GM18507 (cell line): Measurements from ENCODE around the gene KIF13A.
"Not testable (repeated sequence)": the region's sequence is repeated elsewhere in the genome, so short reads cannot be mapped to it uniquely, and the experiment has no call there.

Experiments used
- DNase-seq: peaks from one replicate; pipeline ENCODE4 v3.0.0; 2011; ENCODE audit warnings: low read depth; ENCODE audit not compliant: insufficient read length; ENCODE audit errors: extremely low spot score
- FAIRE-seq: peaks from 2 replicates; lab custom pipeline; 2011; peaks lifted over from hg19 to GRCh38; lab: Jason Lieb, UNC

Gene KIF13A

GRCh38 chr6:17945111-17945510 is 42.3 kb downstream of the KIF13A start:
- DNase-seq: no peak

DNA sequence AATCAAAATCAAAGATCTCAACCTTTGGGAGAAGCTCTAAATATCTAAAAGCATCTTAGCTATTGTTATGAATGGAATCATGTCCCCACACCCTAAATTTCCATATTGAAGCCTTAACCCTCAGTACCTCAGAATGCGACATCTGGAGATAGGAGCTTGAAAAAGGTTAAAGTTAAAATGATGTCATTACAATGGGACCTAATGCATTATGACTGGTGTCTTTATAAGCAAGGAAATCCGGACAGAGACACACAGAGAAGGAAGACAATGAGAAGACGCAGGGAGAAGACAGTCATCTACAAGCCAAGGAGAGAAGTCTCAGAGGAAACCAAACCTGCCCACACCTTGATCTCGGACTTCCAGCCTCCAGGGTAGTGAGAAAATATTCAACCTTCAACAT is 46.1 kb downstream of the KIF13A start:
- FAIRE-seq (no peak), DNase-seq (no peak)

More at GRCh38 chr6:17945111-17945510, 42.3 kb downstream of the KIF13A start:
- FAIRE-seq: no peak

DNA sequence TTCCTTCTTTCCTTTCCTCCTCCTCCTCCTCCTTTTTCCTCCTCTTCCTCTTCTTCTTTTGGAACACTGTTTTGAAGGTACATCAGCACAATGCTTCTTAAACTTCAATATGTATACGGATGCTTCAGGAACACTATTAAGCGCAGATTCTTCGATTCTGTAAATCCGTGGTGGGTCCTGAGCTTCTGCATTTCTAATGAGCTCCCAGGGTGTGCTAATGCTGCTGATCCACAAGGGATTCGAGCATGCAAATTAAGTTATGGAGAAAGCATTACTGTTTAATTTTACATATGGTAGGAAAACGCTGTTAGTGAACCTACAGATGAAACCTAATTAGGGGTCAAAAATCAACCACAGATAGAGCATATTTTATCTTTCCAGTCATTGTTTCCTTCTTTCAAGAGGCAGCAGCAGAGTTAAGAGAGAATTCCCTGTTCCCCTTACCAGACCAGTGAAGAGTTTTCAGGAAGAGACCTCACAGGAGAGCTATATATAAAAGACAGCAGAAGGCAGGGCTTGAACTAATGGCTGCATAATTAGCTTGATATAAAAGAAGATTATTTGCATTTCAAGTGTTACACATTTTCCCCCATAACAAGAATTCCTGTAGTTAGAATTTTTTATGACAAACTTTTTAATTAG is 47.2 kb downstream of the KIF13A start:
- DNase-seq (no peak), FAIRE-seq (no peak)

DNA sequence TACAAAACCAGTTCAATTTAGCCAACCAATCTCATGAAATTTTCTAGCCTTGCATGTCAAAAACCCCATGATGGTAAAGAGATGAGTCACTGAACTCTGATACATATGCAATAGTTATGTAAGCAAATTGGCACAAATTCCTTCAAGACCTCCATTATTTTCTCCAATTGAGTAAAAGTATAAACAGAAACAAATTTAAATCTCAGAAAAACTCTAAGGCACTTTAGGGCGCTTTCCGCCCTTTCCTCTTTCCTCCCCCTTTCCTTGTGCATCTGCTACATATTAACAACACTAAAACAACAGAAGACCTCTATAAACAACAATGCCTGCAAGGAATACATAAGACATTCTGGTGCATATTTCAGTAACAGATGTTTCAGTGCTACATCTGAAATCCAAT is 48.5 kb downstream of the KIF13A start:
- FAIRE-seq (no peak), DNase-seq (no peak)

DNA sequence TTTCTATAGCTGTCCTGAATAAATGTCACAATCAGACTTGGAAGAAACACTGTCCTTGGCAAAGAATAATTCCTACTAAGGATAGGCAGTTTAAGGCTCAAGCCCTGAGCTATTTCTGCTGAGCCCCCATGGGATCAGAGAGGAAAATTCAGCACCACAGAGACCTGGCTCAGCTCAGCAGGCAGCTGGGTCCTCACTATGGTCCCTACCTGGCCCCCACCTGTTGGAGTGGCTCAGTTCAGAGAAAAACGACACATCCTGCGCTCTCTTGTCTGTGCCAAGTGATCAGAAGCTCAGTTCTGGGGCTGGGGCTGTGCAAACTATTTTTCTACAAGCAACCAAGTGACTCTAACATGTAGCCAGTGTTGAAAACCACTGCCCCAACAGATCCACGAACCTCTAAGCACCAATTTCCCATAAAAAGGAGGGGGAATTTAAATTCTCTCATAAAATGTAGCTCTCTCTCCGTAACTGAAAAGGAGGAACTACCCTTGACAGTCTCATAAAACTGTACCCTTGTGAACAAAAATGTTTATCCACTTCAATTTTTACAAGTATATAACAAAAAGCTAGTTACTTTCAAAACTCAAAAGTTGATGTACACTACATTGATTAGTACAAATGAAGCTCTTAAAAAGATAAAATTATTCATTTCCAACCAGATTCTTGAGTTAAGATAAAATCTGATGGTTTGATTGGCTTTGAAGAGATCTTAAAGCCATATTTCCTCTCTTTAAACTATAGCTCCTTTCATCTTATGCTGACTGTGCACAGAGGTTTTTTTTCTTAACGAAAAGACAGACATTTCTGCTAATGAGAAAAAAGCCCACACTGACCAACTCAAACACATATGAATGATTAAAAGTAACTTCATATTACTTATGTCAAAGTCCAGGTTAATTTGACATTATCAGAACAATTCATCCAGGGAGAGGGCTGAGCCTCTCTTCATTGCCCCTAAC is 52.0 kb downstream of the KIF13A start:
- no peak for FAIRE-seq
- DNase-seq: no peak

GRCh38 chr6:17933716-17934115 is 53.7 kb downstream of the KIF13A start:
- FAIRE-seq (no peak), DNase-seq (no peak)

DNA sequence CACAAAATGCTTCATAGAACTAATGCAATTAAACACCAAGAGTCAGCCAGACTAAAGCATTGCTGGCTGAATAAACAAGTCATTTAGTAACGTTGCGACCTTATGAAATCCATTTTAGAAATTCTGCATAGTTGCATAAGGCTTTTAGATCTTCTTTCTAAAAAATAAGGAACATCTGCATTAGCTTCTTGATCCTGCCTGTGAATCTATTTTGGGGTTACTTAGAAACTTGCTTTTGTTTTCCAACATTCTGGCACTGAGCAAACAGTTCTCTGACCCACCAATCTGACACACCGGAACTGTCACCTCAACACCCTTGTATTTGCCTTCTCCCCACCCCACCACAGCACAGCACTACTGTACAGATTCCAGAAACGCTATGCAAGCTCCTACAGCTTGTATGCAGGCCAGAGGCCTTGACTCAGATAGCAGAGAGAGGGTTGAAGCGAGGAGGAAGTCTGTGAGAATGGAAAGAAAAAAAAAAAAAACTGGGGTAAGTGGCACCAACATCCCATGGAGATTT is 55.0 kb downstream of the KIF13A start:
- FAIRE-seq (no peak), DNase-seq (no peak)

DNA sequence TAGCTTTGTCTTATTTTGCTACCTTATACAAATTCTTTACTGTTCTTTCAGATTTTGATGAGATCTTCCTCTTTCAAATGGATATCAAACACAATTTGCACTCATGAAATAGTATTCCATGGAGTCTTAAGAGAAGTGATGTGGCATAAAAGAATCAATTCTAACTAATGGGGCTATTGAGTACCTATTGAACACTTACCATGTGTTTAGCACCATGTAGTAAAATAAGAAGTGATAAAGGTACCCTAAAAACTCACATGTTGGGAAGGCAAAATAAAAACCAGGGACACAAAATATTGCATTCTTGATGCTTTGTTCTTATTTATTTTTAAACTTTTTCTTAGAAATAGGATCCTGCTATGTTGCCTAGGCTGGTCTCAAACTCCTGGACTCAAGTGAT is 56.2 kb downstream of the KIF13A start:
- no peak for DNase-seq
- no peak for FAIRE-seq

GRCh38 chr6:17930321-17930993 is 57.0 kb downstream of the KIF13A start:
- FAIRE-seq: no peak
- no peak for DNase-seq

GRCh38 chr6:17928514-17929430 is 58.7 kb downstream of the KIF13A start:
- DNase-seq (no peak), FAIRE-seq (no peak)

GRCh38 chr6:17927705-17928104 is 59.7 kb downstream of the KIF13A start:
- DNase-seq (no peak), FAIRE-seq (no peak)

- DNase-seq (no peak), FAIRE-seq (no peak)
Measured at GRCh38 chr6:17923401-17923863, 64.0 kb downstream of the KIF13A start.

DNA sequence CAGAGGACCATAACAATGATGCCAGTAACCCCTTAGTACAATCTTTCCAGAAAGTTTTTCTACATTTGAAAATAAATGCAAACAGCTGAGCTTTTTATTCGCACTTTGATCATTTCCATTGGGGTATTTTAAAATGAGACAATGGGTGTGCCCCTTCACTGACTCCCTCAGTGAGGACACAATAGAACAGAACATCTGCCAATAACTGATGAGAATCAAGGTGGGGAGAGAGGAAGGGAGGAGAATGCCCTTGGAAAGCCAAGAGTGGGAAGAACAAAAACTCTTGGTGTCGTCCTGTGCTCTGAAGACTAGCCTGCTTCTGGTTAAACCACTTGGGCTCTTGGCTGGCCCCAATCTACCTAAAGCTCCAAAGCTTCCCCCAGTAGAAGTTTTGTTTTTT is 66.0 kb downstream of the KIF13A start:
- DNase-seq: no peak
- no peak for FAIRE-seq

- DNase-seq (no peak), FAIRE-seq (no peak)
Measured at GRCh38 chr6:17919496-17919895, 67.9 kb downstream of the KIF13A start.

- FAIRE-seq (no peak), DNase-seq (no peak)
Measured at GRCh38 chr6:17917837-17918763, 69.3 kb downstream of the KIF13A start.

DNA sequence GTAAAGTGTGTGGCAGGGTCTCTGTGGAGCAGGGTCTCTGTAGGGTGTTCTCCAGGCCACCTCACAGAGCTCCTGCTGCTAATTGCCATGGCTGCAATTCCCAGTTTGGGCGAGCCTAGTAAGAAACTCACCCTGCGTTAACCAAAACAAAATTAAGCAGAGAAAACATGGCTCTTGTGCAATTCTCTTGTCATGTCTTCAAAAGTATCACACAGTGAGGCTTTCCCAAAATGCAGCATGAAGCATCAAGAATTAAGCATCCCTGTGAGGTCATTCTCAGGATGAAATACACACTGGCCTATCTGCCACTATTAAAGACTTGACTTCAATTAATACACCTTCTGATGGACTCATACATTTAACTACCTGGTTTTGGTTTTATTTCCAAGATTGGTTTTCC is 72.8 kb downstream of the KIF13A start:
- no peak for FAIRE-seq
- no peak for DNase-seq

DNA sequence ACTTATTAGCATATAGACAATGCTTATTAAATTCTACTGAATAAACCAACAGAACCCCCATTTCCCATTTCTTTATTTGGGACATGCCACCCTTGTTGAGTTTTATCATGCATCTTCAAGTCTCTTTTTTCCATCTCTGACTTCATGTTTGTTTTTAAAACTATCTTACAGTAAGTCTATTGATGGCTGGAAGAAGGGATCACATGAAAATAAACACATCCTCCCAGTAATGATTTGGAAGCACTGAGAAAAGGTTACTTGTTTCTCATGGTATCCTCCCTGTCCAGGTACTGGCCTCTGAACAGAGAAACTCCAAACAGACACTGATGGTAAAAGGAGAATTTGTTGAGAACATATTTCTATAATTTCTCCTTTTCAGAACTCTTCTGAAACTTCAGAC is 74.9 kb downstream of the KIF13A start:
- no peak for DNase-seq
- FAIRE-seq: no peak

GRCh38 chr6:17911656-17912055 is 75.8 kb downstream of the KIF13A start:
- DNase-seq: not testable (repeated sequence)

More at GRCh38 chr6:17911656-17912055, 75.8 kb downstream of the KIF13A start:
- FAIRE-seq: not testable (repeated sequence)
